Peyer's patch (tissue), 4 donors: ENCODE data around the gene MCM7. TPM values are rescaled to one million over a fixed set of nuclear protein-coding genes. Genes with fewer than 3 reads are reported as not detected.
A peak's percentile ranks its signal among the peaks of the same experiment; 100 is the strongest.

Experiments
- DNase-seq, 3 donors: peaks; one replicate each; pipeline ENCODE4 v3.0.0-alpha.2; 2017 to 2019
- H3K27ac ChIP-seq, 4 donors: fragments of 200-600 bp; sonication (generic); one replicate each; pipeline ENCODE4 v1.5.1; 2016 to 2019
- H3K27me3 ChIP-seq, 2 donors: fragments of 200-600 bp; sonication (generic); one replicate each; pipeline ENCODE4 v1.5.1; 2019
- H3K36me3 ChIP-seq, 3 donors: fragments of 200-600 bp; sonication (generic); one replicate each; pipeline ENCODE4 v1.5.1; 2016 to 2019
- H3K4me1 ChIP-seq, 4 donors: fragments of 200-600 bp; sonication (generic); one replicate each; pipeline ENCODE4 v1.5.1; 2016 to 2019
- H3K4me3 ChIP-seq, 4 donors: fragments of 200-600 bp; sonication (generic); 1 replicate in 3 of 4; 2 replicates in 1 of 4; pipeline ENCODE4 v1.5.1; 2016 to 2019; ENCODE audit warnings: mild to moderate bottlenecking in 1 of 4
- H3K9me3 ChIP-seq, 4 donors: fragments of 200-600 bp; sonication (generic); one replicate each; pipeline ENCODE4 v1.5.1; 2016 to 2019; ENCODE audit warnings: mild to moderate bottlenecking in 1 of 4
- POLR2A ChIP-seq, 2 donors: fragments of 450-650 bp; IDR thresholded peaks; one replicate each; pipeline ENCODE4 v1.5.1; 2017; ENCODE audit warnings: antibody characterized with exemption in 2 of 2, mild to moderate bottlenecking in 2 of 2, moderate library complexity in 2 of 2
- total RNA-seq, 4 donors: library from RNA; depleted of rRNA; stranded (reverse); fragments of >200 nt; gene quantifications; one replicate each; pipeline ENCODE4 v1.1.0, GENCODE V29; 2016
- TF ChIP-seq, protein P1 (sequence below), 6 experiments: fragments of 450-650 bp in 4 of 6; fragments of 200-600 bp in 2 of 6; sonication (generic) in 1 of 6; IDR thresholded peaks; one replicate each; pipeline ENCODE4 v1.5.1; 2017 to 2019; ENCODE audit warnings: antibody characterized with exemption in 6 of 6, mild to moderate bottlenecking in 3 of 6, moderate library complexity in 1 of 6

The MCM7 gene
- total RNA-seq, 4 donors from 2014 or later: 42.4 to 139 (median 60.8) TPM

- Histone ChIP-seq H3K27me3 (no peaks in the 10 kb centered on the region), H3K27ac (no peak overlapping the region), H3K9me3 (no peaks in the 10 kb centered on the region), H3K36me3 (no peaks in the 10 kb centered on the region), H3K4me1 (peaks cover 0 to 7% (median 0%) of the 10 kb centered on the region in 4 donors), H3K4me3 (no peak overlapping the region)
- DNase-seq: no peak
- TF ChIP-seq, protein P1, sequence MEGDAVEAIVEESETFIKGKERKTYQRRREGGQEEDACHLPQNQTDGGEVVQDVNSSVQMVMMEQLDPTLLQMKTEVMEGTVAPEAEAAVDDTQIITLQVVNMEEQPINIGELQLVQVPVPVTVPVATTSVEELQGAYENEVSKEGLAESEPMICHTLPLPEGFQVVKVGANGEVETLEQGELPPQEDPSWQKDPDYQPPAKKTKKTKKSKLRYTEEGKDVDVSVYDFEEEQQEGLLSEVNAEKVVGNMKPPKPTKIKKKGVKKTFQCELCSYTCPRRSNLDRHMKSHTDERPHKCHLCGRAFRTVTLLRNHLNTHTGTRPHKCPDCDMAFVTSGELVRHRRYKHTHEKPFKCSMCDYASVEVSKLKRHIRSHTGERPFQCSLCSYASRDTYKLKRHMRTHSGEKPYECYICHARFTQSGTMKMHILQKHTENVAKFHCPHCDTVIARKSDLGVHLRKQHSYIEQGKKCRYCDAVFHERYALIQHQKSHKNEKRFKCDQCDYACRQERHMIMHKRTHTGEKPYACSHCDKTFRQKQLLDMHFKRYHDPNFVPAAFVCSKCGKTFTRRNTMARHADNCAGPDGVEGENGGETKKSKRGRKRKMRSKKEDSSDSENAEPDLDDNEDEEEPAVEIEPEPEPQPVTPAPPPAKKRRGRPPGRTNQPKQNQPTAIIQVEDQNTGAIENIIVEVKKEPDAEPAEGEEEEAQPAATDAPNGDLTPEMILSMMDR (IDR thresholded peaks at IDR 0.05): no peak
- no peak for TF ChIP-seq POLR2A (IDR thresholded peaks at IDR 0.05)
These were observed 41.3 kb upstream of the MCM7 start for GRCh38 chr7:100142461-100142860.

GRCh38 chr7:100141555-100141949 is 40.4 kb upstream of the MCM7 start:
- Histone ChIP-seq H3K27ac (peak overlapping the region in 2 of 4 donors; percentile 54 to 86), H3K4me3 (no peak overlapping the region), H3K27me3 (no peaks in the 10 kb centered on the region), H3K9me3 (no peaks in the 10 kb centered on the region), H3K36me3 (no peaks in the 10 kb centered on the region), H3K4me1 (peaks cover 0 to 7% (median 0%) of the 10 kb centered on the region in 4 donors)
- DNase-seq: no peak
- no peak for TF ChIP-seq POLR2A (IDR thresholded peaks at IDR 0.05)
- TF ChIP-seq, protein P1 (IDR thresholded peaks at IDR 0.05): no peak

DNA sequence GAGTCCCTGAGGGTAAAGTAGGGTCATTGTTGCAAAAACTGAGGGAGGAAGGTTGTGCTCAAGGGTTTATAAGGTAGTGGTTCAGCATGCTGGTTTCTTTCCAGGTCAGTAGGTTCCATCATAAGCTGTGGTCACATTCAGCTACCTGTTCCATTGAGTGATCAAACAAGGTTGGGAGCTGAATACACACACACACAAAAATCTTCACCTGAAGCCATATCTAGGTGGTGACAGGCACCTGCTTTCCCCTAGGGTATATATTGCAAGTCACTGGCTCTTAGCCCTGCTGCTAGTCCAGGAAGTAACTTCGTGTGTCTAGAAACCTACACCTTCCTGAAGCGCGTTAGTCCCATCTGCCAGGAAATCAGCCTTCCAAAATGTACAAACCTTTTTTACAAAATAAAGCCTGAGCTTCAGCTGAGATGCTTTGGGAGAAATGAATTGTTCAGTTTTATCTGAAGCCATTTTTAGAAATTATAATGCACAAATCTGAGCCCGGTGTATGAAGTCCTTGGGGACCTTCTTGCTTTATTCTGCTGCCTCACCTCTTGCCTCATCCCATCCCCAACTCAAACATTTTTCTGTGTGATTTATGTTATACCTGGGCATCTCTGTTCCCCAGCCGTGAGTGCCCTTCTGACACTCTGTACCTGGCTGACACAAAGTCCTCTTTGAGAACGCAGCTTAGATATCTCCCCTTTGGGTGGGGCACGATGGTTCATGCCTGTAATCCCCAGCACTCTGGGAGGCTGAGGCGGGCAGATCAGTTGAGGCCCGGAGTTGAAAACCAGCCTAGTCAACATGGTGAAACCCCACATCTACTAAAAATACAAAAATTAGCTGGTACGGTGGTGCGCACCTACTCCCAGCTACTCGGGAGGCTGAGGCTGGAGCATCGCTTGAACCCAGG is 36.9 kb upstream of the MCM7 start:
- TF ChIP-seq, protein P1 (IDR thresholded peaks at IDR 0.05): no peak
- TF ChIP-seq POLR2A (IDR thresholded peaks at IDR 0.05): no peak
- no peak for DNase-seq
- peak overlapping the region in 2 of 4 donors; percentile 46 to 52 for H3K27ac ChIP-seq

GRCh38 chr7:100132697-100133151 is 31.5 kb upstream of the MCM7 start:
- Histone ChIP-seq H3K4me1 (peaks cover 0 to 35% (median 2%) of the 10 kb centered on the region in 4 donors), H3K4me3 (no peak overlapping the region), H3K27me3 (no peaks in the 10 kb centered on the region), H3K9me3 (no peaks in the 10 kb centered on the region), H3K27ac (no peak overlapping the region), H3K36me3 (no peaks in the 10 kb centered on the region)
- peak; percentile 67 to 84 (median 75) for DNase-seq
- TF ChIP-seq POLR2A (IDR thresholded peaks at IDR 0.05): no peak
- TF ChIP-seq, protein P1 (IDR thresholded peaks at IDR 0.05): peak; percentile 70 to 94 (median 89)

More for the DNA sequence above, 36.9 kb upstream of the MCM7 start:
- Histone ChIP-seq H3K4me3 (no peak overlapping the region), H3K9me3 (no peaks in the 10 kb centered on the region), H3K4me1 (peaks cover 0 to 7% (median 0%) of the 10 kb centered on the region in 4 donors), H3K27me3 (no peaks in the 10 kb centered on the region), H3K36me3 (no peaks in the 10 kb centered on the region)

DNA sequence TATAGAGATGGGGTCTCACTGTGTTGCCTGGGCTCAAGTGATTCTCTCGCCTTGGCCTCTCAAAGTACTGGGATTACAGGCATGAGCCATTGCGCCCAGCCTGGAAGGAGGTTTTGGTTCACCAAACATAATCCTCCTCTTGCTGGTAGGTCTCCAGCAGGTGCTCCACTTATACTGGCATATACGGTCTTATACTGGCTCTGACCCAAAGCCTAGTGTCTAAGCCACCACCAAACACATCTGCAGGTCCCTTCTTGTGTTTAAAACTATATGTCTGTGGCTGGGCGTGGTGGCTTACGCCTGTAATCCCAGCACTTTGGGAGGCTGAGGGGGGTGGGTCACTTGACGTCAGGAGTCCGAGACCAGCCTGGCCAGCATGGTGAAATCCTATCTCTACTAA is 30.9 kb upstream of the MCM7 start:
- Histone ChIP-seq H3K27me3 (no peaks in the 10 kb centered on the region), H3K4me3 (no peak overlapping the region), H3K36me3 (no peaks in the 10 kb centered on the region), H3K4me1 (peaks cover 0 to 36% (median 2%) of the 10 kb centered on the region in 4 donors), H3K27ac (no peak overlapping the region), H3K9me3 (no peaks in the 10 kb centered on the region)
- no peak for DNase-seq
- no peak for TF ChIP-seq POLR2A (IDR thresholded peaks at IDR 0.05)
- TF ChIP-seq, protein P1 (IDR thresholded peaks at IDR 0.05): no peak
